Activated effector memory CD4-positive, alpha-beta T cell treated with anti-CD3 and anti-CD28 coated beads, Interleukin-2, amount 50 U/mL, for 16 hours (primary cell): ENCODE measurements around the gene RPL39L.
"Not testable (repeated sequence)": the region's sequence is repeated elsewhere in the genome, so short reads cannot be mapped to it uniquely, and the experiment has no call there.

Source experiments
- DNase-seq: peaks from one replicate; pipeline ENCODE4 v3.0.0-alpha.2; 2020

The RPL39L gene

GRCh38 chr3:187136337-187136736 is 3.0 kb downstream of the RPL39L start:
- no peak for DNase-seq

- DNase-seq, result not testable (repeated sequence)
Observed at GRCh38 chr3:187135172-187135690, 4.1 kb downstream of the RPL39L start.

DNA sequence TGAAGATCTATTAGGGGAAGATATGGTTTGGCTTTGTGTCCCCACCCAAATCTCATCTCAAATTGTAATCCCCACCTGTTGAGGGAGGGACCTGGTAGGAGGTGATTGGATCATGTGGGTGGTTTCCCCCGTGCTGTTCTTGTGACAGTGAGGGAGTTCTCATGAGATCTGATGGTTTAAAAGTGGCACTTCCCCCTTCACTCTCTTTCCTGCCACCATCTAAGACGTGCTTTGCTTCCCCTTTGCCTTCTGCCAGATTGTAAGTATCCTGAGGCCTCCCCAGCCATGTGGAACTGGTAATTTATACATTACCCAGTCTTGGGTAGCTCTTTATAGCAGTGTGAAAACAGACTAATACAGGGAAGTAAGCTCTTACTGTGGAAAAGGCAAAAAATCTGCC is 6.1 kb downstream of the RPL39L start:
- not testable (repeated sequence) for DNase-seq

DNA sequence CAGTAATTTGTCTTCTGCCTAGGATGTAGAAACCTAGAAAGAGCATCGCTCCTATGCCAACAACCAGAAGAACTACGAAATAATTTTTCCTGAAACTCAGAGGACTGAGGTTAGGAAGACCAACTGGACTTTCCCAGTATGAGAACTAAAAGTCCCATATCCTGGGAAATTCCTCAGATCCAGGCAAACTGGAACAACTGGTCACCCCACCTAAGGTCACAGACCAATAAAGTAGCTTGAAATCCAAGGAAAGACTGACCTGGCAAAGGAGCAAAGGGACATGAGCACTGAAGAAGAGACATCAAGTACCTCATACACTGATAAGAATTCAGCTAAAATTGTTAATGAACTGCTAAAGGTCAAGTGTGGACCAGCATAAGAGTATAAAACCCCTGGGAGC is 6.6 kb downstream of the RPL39L start:
- DNase-seq, result no peak

- no peak for DNase-seq
Observed at GRCh38 chr3:187131981-187132380, 7.3 kb downstream of the RPL39L start.

- peak; percentile 69 for DNase-seq
Observed at GRCh38 chr3:187130346-187131066, 8.8 kb downstream of the RPL39L start.

DNA sequence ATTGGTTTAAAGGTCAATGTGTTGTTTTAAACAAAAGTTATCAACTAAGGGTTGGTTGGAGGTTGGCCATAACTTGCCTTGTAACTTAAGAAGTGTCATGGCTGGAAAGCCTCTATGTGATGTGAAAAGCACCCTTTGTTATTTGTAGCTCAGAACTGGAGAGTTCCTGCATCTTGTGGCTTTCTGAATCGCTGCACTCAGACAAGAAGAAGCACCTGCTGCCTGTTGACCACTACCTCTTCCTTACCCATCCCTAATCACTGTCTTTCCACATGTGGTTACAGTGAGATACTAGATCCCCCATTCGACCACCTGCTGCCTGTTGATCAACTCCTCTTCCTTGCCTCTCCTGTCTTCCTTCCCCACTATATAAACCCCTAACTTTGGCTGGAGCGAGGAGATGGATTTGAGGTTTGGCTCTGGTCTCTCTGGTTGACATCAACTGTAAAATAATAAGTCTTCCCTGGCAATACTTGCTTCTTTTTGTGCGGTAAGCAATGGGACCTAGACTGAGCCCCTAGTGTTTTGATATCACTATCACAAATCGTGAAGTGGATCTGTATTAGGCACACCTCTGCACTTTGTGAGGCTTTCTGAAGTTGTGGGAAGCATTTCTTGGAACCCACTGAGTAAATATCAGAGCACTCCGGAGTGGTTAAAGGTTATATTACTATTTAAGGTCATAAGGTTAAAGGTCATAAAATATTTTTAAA is 13.8 kb downstream of the RPL39L start:
- no peak for DNase-seq

DNA sequence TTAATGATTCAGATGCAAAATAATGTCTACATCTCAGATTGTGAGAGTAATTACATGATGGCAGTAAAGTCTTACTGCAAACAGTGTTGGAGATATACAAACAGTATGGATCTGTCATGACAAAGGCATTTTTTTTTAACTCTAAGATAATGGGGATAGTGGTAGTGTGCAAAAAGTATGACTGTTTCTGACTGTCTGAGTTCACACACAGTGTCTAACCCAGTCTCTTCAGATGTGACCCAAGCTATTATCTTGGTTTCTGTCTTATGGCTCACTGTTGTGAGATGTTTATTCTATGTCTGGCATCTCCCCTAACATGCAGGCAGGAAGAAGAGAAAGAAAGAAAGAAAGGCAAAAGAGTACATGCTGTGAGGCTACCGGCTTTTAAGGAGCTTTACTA is 17.0 kb downstream of the RPL39L start:
- no peak for DNase-seq

GRCh38 chr3:187120326-187120725 is 19.0 kb downstream of the RPL39L start:
- no peak for DNase-seq

DNA sequence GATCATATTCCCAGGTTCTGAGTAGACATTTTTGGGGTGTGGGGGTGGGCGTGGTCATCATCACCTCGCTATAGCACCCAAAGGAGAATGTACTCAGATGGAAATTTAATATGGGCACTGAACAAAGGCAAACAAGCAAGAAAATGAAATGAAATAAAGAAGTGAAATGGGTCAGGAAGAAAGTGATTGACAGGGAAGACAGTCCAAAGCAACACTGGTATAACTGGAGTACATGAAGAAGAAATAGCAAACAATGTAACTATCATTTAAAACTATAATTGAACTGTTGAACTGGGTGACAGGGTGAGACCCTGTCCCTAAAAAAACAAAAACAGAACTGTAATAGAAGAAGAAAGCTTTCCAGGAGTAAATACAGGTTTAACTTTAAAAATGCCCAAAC is 24.8 kb downstream of the RPL39L start:
- no peak for DNase-seq

DNA sequence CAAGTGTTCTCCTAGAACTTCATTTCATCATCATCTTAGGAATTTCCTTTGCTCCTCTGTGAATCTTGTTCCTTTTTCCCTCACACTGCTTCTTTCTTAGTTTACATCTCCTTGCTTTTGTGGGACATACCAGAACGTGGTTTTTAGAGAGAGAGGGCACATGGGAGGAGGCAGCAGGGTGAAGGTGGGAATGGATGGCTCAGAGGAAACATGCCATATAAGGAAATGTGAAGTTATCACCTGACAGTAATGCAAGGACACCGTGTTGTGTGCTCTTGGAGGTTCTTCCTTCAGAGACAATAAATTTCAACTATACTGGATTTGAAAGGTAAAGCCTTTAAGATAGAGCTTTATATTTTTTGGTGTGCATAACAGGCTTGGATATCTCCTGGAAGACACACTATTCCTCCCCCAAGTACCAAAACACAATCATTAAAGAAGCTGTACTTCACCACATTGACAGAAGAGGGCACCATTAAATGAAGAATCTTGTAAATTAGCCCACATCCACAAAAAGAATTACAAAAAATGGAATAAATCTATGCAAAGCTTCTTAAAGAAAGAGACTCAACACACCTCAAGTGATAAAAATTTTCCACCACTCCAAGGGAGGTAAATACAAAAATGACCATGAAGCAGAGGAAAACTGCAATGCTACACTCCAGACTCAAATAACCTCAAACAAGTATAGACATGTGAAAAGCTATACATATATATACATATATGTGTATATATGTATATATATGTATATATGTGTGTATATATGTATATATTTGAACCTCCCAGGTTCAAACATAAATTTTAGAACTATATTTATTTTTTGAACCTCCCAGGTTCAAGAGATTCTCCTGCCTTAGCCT is 26.1 kb downstream of the RPL39L start:
- DNase-seq, result no peak

GRCh38 chr3:187110156-187110555 is 29.1 kb downstream of the RPL39L start:
- no peak for DNase-seq

DNA sequence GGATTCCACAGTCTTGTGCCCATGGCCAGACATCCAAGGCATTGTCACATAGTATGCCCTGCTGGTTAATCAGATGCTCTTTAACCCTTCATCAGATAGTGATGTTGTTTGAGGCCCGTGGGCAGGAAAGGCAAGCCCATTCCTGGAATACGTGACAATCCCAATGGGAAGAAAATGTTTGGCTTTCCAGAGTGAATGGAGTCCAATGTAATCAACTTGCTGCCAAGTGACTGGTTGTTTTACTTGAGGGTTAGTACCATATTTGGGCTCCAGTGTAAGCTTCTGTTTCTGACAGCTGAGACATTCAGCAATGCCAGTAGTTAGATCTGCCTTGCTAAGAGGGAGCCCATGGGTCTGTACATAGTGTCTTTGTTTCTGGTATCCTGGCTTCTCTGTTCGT is 31.3 kb downstream of the RPL39L start:
- DNase-seq, result no peak

GRCh38 chr3:187105700-187106099 is 33.6 kb downstream of the RPL39L start:
- no peak for DNase-seq

GRCh38 chr3:187104933-187105332 is 34.4 kb downstream of the RPL39L start:
- DNase-seq, result no peak

DNA sequence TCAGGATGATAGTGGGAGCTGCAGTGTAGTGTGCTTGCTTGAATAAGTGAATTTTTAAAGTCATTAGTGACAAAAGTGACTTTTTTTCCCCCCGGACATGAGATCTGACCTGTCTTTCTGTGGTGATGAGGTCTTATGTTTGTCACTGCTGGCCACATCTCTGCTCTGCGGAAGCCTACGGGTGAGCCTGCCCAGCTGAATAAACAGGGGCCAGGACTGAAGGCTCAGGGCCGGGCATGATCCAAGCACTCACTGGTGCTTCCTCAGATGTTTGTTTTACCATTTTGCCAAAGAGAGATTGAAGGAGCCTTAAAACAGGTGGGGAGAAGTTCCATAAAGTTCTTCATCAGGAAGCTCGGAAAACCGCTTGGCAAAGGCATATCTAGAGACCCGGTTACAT is 35.0 kb downstream of the RPL39L start:
- no peak for DNase-seq

DNA sequence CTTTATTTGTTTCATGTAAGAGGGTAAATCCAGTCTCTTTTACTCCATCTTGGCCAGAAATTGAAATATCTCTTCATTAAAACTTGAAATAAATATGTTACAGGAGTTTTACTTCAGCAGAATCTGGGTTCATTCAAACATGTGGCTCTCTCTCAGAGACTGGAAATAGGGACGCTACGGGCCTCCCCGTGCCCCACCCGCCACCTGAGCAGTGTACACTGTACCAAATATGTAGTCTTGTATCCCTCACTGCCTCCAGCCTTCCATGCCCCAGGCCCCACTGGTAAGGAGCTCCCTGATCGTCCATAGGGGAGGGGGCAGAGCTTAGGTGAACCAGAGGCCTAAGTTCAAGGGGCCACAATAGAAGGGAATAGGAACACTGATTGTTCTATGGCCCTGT is 36.0 kb downstream of the RPL39L start:
- DNase-seq, result no peak

GRCh38 chr3:187102073-187102634 is 37.1 kb downstream of the RPL39L start:
- no peak for DNase-seq

DNA sequence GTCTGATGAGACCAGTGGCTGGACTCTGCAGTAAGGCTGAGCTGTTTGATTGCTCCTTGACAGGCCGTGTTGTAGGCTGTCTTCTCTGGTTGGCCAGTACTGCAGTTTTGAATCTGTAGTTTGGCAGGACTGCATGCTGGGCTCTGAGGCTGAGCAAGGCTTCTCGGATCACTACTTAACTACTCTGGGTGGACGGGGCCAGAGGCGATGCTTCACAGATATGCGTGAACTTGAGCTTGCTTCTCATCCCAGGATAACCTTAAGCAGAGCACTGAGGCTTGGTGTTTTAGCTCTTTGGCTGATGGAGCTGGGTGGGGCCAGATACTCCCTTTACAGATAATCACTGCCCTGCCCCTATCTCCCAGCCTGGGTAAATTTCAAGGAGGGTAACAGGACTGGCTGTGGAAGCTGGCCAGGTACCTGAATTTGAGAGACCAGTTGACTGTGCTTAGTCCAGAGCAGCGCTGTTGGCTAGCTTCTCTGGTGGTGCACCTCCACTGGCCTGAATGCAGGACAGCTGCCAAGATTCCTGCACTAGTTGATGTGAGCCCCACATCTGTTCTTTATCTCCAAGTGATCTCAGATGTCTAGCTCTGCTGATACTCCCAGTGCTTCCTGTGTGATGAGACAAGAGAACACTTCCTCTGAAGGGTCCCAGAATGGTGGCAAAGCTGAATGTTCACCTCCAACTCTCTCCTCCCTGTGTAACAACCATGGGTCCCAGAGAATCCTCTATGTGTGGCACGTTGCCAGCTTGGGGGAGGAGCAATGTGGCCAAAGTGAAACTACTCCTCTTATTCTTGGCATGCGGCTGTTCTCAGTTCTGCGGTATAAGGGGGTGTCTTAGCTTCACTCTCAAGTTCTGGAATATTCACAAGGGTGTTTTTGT is 37.9 kb downstream of the RPL39L start:
- DNase-seq, result peak; percentile 84

- no peak for DNase-seq
Observed at GRCh38 chr3:187098923-187099512, 40.3 kb downstream of the RPL39L start.

GRCh38 chr3:187093320-187093719 is 46.0 kb downstream of the RPL39L start:
- DNase-seq, result no peak

GRCh38 chr3:187088701-187089100 is 50.6 kb downstream of the RPL39L start:
- no peak for DNase-seq
